Measurements from ENCODE around the gene TEKTIP1.

The TEKTIP1 gene

DNA sequence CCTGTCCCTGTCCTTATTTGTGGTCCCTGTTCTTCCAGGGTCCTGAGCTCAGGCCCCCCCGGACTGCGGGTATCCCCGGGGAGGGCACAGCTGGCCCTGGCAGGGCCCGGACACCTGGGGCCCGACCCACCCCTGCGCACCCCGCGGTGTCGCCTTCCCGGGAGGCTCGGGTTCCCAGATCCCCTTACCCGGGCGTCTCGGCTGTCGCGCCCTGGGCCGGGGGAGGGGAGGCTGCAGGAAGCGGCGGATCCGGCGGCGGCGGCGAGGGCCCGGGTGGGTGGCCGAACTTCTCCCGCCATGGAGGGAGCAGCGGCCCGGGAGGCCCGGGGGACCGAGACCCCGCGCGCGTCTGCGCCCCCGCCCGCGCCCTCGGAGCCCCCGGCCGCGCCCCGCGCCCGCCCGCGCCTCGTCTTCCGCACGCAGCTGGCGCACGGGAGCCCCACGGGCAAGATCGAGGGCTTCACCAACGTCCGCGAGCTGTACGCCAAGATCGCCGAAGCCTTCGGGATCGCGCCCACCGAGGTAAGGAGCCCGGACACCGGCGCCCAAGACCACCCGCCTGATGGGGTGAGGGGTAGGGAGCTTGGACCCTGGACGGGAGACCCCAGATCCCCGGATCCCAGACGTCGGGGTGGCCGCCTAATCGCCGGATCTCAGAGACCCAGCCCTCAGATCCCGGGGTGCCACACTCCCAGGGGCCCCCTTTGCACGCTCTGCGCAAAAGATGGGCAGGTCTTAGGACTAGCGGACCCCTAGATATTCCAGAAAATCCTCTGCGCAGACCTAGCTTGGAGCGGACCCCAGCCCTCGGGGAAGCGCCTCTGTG is 46.5 kb downstream of the TEKTIP1 start, which contains the start of gene GIPC3:
TSS of gene GIPC3 (plus strand) at position 178 of the 826 bp plus-strand sequence. CDS start at position 298, 120 bp downstream.
- no peak for DNase-seq (ENCODE audit: low read depth, low spot score)

DNA sequence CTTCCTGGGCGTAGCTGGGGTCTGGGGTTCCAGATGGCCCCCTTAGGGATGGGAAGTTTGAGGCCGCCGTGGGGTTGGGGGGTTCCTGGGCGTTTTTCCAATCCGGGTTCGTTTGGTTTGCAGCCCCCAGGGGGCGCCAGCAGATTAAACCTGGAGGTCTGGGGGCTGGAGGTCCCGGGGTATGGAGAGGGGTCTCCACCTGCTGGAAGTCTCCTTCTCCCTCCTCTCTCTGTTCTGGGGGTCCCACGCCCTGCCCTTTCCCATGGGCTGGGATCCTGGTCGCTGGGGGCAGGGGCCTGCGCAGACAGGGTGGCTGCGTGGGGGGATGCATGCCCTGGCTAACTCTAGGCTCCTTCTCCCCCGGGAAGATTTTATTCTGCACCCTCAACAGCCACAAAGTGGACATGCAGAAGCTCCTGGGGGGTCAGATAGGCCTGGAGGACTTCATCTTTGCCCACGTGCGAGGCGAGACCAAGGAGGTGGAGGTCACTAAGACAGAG is 47.2 kb downstream of the TEKTIP1 start:
- no peak for DNase-seq (ENCODE audit: low read depth, low spot score)

DNA sequence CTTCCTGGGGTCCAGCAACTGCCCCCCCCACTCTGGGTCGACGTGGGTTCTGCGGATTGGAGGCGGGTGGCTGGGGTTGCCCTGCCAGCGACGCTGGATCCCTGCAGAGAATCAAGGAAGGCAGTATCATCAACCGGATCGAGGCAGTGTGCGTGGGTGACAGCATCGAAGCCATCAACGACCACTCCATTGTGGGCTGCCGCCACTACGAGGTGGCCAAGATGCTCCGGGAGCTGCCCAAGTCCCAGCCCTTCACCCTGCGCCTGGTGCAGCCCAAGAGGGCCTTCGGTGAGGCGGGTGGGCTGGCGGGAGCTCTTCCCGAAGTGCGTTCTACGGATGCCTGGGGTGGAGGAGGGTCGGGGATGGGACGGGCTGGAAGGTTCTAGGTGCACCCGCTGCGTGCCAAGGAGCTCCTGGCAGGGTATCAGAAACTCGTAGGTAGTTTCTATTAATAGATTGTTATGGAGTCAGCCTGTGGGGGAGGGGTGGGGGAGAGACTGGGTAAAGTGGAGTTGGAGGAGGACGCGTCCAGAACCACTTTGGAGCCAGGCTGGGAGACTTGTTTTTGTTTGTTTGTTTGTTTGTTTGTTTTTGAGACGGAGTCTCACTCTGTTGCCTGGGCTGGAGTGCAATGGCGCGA is 47.9 kb downstream of the TEKTIP1 start:
- DNase-seq (ENCODE audit: low read depth, low spot score) = no peak

DNA sequence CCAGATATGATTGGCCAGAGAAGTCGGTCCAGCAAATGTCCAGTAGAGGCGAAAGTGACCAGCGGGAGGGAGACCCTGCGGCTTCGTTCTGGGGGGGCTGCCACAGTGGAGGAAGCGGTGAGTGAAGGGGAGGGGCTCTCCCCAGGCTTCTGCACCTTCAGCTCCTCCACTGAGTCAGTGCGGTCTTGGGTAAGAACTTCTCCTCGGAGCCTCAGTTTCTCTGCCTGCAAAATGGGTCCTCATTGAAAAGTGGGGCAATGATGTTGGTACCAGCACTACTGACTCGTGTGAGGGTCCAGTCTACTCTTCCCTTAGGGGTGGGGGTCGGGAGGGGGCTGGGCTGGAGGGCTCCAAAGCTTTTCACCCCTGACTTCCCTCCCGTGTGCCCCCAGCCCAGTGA is 50.5 kb downstream of the TEKTIP1 start:
- no peak for DNase-seq (ENCODE audit: low read depth, low spot score)

DNA sequence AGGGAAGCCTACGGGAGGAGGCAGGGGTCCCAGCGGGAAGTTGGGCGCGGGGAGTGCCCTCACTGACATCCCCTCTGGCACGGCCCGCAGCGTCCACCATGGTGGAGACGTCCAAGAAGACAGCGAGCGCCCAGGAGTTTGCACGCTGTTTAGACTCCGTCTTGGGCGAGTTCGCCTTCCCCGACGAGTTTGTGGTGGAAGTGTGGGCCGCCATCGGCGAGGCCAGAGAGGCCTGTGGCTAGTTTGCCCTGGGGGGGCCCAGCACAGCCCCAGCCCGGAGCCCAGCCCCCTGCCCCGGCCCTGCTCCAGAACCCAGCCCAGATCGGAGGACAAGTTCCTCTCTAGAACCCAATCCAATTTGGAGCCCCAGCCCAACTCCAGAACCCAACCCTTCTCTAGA is 51.0 kb downstream of the TEKTIP1 start:
- DNase-seq (ENCODE audit: low read depth, low spot score) = no peak

DNA sequence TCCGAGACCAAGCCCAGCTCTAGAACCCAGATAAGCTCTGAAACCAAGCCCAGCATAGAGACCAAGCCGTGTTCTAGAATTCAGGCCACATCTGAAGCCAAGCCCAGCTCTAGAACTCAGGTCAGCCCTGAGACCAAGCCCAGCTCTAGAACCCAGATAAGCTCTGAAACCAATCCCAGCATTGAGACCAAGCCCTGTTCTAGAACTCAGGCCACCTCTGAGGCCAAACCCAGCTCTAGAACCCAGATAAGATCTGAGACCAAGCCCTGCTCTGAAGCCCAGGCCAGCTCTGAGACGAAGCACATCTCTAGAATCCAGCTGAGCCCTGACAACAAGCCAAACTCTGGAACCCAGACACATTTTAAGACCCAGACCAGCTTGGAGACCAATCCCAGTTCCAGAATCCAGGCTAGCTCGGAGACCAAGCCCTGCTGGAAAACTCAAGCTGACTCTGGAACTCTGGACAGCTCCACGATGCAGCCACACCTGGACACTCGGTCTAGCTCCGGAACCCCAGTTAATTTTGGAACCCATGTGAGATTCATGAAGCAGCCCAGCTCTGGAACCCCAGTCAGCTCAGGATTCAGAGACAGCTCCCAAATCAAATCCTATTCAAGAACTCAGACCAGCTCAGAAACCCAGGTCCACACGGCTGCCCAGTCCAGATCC is 52.2 kb downstream of the TEKTIP1 start:
- no peak for DNase-seq (ENCODE audit: low read depth, low spot score)

DNA sequence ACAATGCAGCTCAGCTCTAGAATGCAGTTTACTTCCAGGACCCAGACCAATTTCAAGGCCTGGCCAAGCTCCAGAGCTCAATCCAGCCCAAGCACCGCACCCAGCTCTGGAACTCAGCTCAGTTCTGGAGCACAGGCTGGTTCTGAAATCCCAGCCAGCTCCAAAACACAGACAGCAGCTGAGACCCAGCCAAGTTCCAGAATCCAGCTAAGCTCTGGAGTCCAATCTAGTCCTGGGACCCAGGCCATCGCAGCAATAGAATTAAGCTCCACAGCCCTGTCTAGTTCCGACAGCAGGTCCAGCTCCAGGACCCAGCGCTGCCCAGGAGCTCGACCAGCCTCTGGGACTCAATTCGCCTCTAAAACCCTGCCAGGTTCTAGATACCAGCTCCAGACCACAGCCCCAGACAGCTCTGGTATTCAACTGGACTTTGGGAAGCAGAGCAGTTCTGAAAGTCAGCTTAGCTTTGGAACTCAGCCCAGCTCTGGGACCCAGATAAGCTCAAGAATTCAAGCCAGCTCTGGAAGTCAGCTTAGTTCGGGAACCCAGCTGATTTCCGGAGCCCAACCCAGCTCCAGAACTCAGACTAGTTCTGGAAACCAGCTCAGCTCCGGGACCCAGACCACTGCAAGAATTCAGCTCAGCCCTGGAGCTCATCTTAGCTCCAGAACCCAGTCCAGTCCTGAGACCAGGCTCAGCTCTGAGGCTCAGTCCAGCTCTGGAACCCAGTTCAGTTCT is 53.1 kb downstream of the TEKTIP1 start:
- no peak for DNase-seq (ENCODE audit: low read depth, low spot score)

DNA sequence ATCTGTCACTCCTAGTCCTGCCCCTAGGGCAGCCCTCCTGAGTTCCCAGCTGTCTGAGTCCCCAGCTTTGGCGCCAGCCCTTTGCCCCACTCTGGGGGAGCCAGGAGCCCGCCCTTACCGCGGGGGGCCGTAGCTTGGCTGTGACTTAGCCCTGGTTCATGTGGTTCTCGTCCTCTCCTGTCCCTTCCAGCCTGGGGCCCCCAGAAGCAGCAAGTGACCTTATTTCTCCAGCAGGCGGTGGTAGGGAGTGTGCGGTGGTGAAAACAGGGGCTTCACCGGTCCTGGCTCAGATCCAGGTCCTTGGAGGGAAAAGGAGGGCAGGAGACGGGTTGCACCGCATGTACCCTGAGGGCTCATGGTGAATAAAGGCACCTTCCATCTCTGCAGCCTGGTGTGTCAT is 54.2 kb downstream of the TEKTIP1 start:
- DNase-seq (ENCODE audit: low read depth, low spot score) = no peak
